ENCODE data around the gene CTNS.

CTNS gene

DNA sequence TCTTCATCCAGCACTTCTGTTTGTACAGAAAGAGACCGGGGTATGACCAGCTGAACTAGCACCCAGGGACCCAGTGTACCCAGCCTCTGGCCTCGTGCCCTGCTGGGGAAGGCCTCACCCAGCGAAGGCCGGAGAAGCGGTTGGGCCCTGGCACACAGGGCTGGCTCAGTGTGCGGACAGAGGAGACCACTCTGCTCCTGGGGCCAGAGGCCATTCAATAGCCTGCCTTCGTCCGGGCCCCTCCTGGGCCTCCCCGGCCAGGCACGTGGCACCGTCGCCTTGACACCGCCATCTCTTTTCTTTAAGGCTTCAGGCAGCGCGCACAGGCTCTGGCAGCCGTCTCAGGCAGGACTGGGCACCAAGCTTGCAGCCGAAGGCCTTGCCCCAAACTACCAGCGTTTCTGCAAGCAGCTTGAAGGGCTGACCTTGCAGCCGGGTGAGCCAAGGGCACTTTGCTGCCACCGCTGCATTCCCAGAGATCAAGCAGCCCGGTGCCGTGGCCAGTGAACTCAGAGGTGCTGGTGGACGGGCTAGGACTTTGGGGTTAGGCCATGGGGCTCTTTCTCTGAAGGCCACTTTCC, 23.8 kb downstream of the CTNS start:
- H3K27me3 ChIP-seq (ENCODE audit: control insufficient read depth in 1 of 2, insufficient read depth in 2 of 2, low read length in 2 of 2): no peaks in the 10 kb centered on the region
- H3K36me3 ChIP-seq (ENCODE audit: control insufficient read depth in 2 of 2, insufficient read depth in 2 of 2, low read length in 2 of 2): peaks cover 8 to 12% of the 10 kb centered on the region in 2 donors
- H3K9me3 ChIP-seq (ENCODE audit: control insufficient read depth in 2 of 2, low read length in 2 of 2): no peaks in the 10 kb centered on the region
- no peak overlapping the region for H3K4me3 ChIP-seq (ENCODE audit: low read length in 2 of 2)
- H3K9ac ChIP-seq (ENCODE audit: low read length in 2 of 2): no peak overlapping the region
- peaks cover 14% of the 10 kb centered on the region for H3K4me1 ChIP-seq (ENCODE audit: control insufficient read depth, insufficient read depth, low read length)
- H3K27ac ChIP-seq (ENCODE audit: low read length): no peak overlapping the region

- H3K27ac ChIP-seq (ENCODE audit: low read length): no peak overlapping the region
- no peak overlapping the region for H3K4me3 ChIP-seq (ENCODE audit: low read length in 2 of 2)
- peaks cover 33% of the 10 kb centered on the region for H3K4me1 ChIP-seq (ENCODE audit: control insufficient read depth, insufficient read depth, low read length)
- H3K9me3 ChIP-seq (ENCODE audit: control insufficient read depth in 2 of 2, low read length in 2 of 2): no peaks in the 10 kb centered on the region
- no peak overlapping the region for H3K9ac ChIP-seq (ENCODE audit: low read length in 2 of 2)
- no peaks in the 10 kb centered on the region for H3K27me3 ChIP-seq (ENCODE audit: control insufficient read depth in 1 of 2, insufficient read depth in 2 of 2, low read length in 2 of 2)
- H3K36me3 ChIP-seq (ENCODE audit: control insufficient read depth in 2 of 2, insufficient read depth in 2 of 2, low read length in 2 of 2): peaks cover 8 to 10% of the 10 kb centered on the region in 2 donors
Observed at GRCh38 chr17:3663102-3664011, 26.8 kb downstream of the CTNS start.

DNA sequence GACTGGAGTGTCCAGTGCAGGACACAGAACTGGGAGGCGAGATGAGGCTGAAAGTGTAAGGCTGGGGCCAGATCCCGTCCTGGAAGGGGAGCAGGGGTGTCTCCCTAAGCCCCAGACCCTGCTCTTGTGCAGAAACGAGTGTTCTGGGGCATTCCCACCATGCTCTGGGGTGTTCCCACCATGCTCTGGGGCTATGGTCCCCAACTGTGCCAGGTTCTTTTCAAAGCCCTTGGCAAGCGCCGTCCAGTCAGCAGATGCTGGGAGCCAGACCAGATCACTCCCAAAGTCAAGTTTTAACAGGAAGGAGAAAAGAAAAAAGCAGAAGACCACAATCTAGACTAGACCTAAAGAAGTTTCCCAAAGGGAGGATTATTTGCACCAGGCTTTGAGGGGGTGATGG, 29.3 kb downstream of the CTNS start:
- H3K9ac ChIP-seq (ENCODE audit: low read length in 2 of 2): no peak overlapping the region
- H3K36me3 ChIP-seq (ENCODE audit: control insufficient read depth in 2 of 2, insufficient read depth in 2 of 2, low read length in 2 of 2): peaks cover 8 to 10% of the 10 kb centered on the region in 2 donors
- H3K27ac ChIP-seq (ENCODE audit: low read length): no peak overlapping the region

GRCh38 chr17:3666516-3666915, 30.0 kb downstream of the CTNS start:
- H3K4me1 ChIP-seq (ENCODE audit: control insufficient read depth, insufficient read depth, low read length): peaks cover 35% of the 10 kb centered on the region
- no peak overlapping the region for H3K27ac ChIP-seq (ENCODE audit: low read length)
- H3K9ac ChIP-seq (ENCODE audit: low read length in 2 of 2): peak overlapping the region; percentile 9 to 29
- H3K36me3 ChIP-seq (ENCODE audit: control insufficient read depth in 2 of 2, insufficient read depth in 2 of 2, low read length in 2 of 2): peaks cover 8% of the 10 kb centered on the region in 2 donors
- H3K27me3 ChIP-seq (ENCODE audit: control insufficient read depth in 1 of 2, insufficient read depth in 2 of 2, low read length in 2 of 2): no peaks in the 10 kb centered on the region
- peak overlapping the region in 1 of 2 donors; percentile 8 for H3K4me3 ChIP-seq (ENCODE audit: low read length in 2 of 2)
- no peaks in the 10 kb centered on the region for H3K9me3 ChIP-seq (ENCODE audit: control insufficient read depth in 2 of 2, low read length in 2 of 2)

More for the DNA sequence above, 29.3 kb downstream of the CTNS start:
- Histone ChIP-seq H3K9me3 (ENCODE audit: control insufficient read depth in 2 of 2, low read length in 2 of 2) (no peaks in the 10 kb centered on the region), H3K4me1 (ENCODE audit: control insufficient read depth, insufficient read depth, low read length) (peaks cover 35% of the 10 kb centered on the region), H3K4me3 (ENCODE audit: low read length in 2 of 2) (peak overlapping the region in 1 of 2 donors; percentile 8), H3K27me3 (ENCODE audit: control insufficient read depth in 1 of 2, insufficient read depth in 2 of 2, low read length in 2 of 2) (no peaks in the 10 kb centered on the region)

DNA sequence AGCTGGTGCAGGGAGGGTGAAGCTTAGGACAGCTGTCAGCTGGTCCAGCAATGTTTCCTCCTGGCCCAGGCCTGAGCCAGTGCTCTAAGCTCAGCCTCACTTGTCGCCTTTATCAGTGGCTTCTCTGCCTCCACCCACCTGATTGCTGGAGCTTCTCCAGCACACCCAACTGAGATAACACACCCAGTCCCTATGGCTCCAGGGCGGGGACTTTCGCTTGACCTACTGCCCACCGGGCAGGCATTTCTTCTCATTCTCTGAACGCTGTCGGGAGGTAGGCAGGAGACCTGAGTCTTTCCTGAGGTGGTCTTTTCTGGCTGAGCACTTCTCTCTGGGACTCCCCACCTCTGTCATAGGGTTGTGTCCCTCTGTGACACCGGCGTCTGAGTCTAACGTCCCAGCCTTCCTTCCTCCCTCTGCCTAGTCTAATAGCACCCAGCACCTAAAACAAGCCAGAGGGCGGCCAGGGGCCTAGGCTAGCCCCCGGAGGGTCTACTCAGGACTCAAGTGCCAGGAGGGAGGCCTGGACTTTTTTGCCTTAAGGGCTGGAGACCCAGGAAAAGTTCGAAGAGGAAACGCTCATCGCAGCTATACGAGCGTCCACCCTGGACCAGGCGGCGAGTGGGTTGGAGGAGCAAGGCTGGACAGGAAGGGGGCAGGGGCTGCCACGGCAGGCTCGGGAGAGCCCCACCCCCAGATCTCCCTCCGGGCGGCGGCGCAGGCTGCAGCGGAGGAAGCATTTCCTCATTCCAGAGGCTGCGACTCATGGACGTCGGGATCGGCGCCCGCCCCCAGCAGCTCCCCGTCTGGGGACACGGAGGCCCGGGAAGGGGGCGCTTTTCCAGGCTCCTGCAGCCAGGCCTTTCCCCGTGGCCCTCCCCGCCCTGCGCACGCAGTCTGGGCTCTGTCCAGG, 31.1 kb downstream of the CTNS start:
- peak overlapping the region; percentile 90 to 91 for H3K4me3 ChIP-seq (ENCODE audit: low read length in 2 of 2)
- no peaks in the 10 kb centered on the region for H3K9me3 ChIP-seq (ENCODE audit: control insufficient read depth in 2 of 2, low read length in 2 of 2)
- H3K36me3 ChIP-seq (ENCODE audit: control insufficient read depth in 2 of 2, insufficient read depth in 2 of 2, low read length in 2 of 2): peaks cover 8 to 11% of the 10 kb centered on the region in 2 donors
- peaks cover 35% of the 10 kb centered on the region for H3K4me1 ChIP-seq (ENCODE audit: control insufficient read depth, insufficient read depth, low read length)
- no peaks in the 10 kb centered on the region for H3K27me3 ChIP-seq (ENCODE audit: control insufficient read depth in 1 of 2, insufficient read depth in 2 of 2, low read length in 2 of 2)
- H3K27ac ChIP-seq (ENCODE audit: low read length): peak overlapping the region; percentile 89
- H3K9ac ChIP-seq (ENCODE audit: low read length in 2 of 2): peak overlapping the region; percentile 87 to 93

GRCh38 chr17:3668279-3669084, 31.9 kb downstream of the CTNS start, which contains the start of the genes EMC6 and TAX1BP3:
Gene EMC6 (plus strand): TSS chr17:3668812. CDS start chr17:3669147, 335 bp downstream.
Gene TAX1BP3 (minus strand): TSS chr17:3668578. CDS start chr17:3668526, 52 bp downstream.
- H3K4me1 ChIP-seq (ENCODE audit: control insufficient read depth, insufficient read depth, low read length): peaks cover 35% of the 10 kb centered on the region
- peak within 1 kb of the TSS; percentile 90 to 91 for H3K4me3 ChIP-seq (ENCODE audit: low read length in 2 of 2)
- peaks cover 8 to 11% of the 10 kb centered on the region in 2 donors for H3K36me3 ChIP-seq (ENCODE audit: control insufficient read depth in 2 of 2, insufficient read depth in 2 of 2, low read length in 2 of 2)
- no peaks in the 10 kb centered on the region for H3K9me3 ChIP-seq (ENCODE audit: control insufficient read depth in 2 of 2, low read length in 2 of 2)
- no peaks in the 10 kb centered on the region for H3K27me3 ChIP-seq (ENCODE audit: control insufficient read depth in 1 of 2, insufficient read depth in 2 of 2, low read length in 2 of 2)
- H3K9ac ChIP-seq (ENCODE audit: low read length in 2 of 2): peak within 1 kb of the TSS; percentile 92 to 93
- peak within 1 kb of the TSS; percentile 89 for H3K27ac ChIP-seq (ENCODE audit: low read length)

DNA sequence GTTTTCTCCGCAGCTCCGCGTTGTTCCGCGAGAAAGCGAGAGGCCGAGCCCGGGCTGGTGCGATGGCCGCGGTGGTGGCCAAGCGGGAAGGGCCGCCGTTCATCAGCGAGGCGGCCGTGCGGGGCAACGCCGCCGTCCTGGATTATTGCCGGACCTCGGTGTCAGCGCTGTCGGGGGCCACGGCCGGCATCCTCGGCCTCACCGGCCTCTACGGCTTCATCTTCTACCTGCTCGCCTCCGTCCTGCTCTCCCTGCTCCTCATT, 32.5 kb downstream of the CTNS start:
- H3K4me3 ChIP-seq (ENCODE audit: low read length in 2 of 2): peak overlapping the region; percentile 90 to 91
- no peaks in the 10 kb centered on the region for H3K9me3 ChIP-seq (ENCODE audit: control insufficient read depth in 2 of 2, low read length in 2 of 2)
- peak overlapping the region; percentile 89 to 92 for H3K9ac ChIP-seq (ENCODE audit: low read length in 2 of 2)
- H3K4me1 ChIP-seq (ENCODE audit: control insufficient read depth, insufficient read depth, low read length): peaks cover 35% of the 10 kb centered on the region
- H3K27ac ChIP-seq (ENCODE audit: low read length): peak overlapping the region; percentile 79
- H3K27me3 ChIP-seq (ENCODE audit: control insufficient read depth in 1 of 2, insufficient read depth in 2 of 2, low read length in 2 of 2): no peaks in the 10 kb centered on the region
- peaks cover 5 to 10% of the 10 kb centered on the region in 2 donors for H3K36me3 ChIP-seq (ENCODE audit: control insufficient read depth in 2 of 2, insufficient read depth in 2 of 2, low read length in 2 of 2)

GRCh38 chr17:3669548-3669947, 33.0 kb downstream of the CTNS start:
- Histone ChIP-seq H3K9me3 (ENCODE audit: control insufficient read depth in 2 of 2, low read length in 2 of 2) (no peaks in the 10 kb centered on the region), H3K4me1 (ENCODE audit: control insufficient read depth, insufficient read depth, low read length) (peaks cover 35% of the 10 kb centered on the region), H3K9ac (ENCODE audit: low read length in 2 of 2) (peak overlapping the region; percentile 89 to 92), H3K4me3 (ENCODE audit: low read length in 2 of 2) (peak overlapping the region; percentile 90 to 91), H3K27me3 (ENCODE audit: control insufficient read depth in 1 of 2, insufficient read depth in 2 of 2, low read length in 2 of 2) (no peaks in the 10 kb centered on the region), H3K27ac (ENCODE audit: low read length) (peak overlapping the region; percentile 79), H3K36me3 (ENCODE audit: control insufficient read depth in 2 of 2, insufficient read depth in 2 of 2, low read length in 2 of 2) (peaks cover 0 to 5% of the 10 kb centered on the region in 2 donors)

DNA sequence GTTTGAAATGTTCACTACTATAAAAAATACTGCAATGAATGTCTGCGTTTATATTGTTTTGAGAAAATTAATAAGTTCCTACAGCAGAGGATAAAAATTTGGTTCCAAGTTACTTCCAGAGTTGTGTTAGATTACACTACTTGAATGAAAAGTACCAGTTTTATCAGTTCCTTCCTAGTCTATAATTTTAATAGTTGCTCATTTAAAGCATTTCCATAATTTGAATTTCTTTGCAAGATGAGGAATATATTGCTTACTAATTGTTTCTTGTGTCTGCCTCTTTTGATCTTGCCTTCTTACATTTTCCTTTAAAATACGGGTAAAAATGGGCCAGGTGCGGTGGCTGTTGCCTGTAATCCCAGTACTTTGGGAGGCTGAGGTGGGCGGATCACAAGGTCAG, 36.0 kb downstream of the CTNS start:
- no peak overlapping the region for H3K9ac ChIP-seq (ENCODE audit: low read length in 2 of 2)
- no peak overlapping the region for H3K4me3 ChIP-seq (ENCODE audit: low read length in 2 of 2)
- peaks cover 0 to 3% of the 10 kb centered on the region in 2 donors for H3K36me3 ChIP-seq (ENCODE audit: control insufficient read depth in 2 of 2, insufficient read depth in 2 of 2, low read length in 2 of 2)
- H3K27ac ChIP-seq (ENCODE audit: low read length): no peak overlapping the region
- peaks cover 16% of the 10 kb centered on the region for H3K4me1 ChIP-seq (ENCODE audit: control insufficient read depth, insufficient read depth, low read length)
- no peaks in the 10 kb centered on the region for H3K27me3 ChIP-seq (ENCODE audit: control insufficient read depth in 1 of 2, insufficient read depth in 2 of 2, low read length in 2 of 2)
- H3K9me3 ChIP-seq (ENCODE audit: control insufficient read depth in 2 of 2, low read length in 2 of 2): no peaks in the 10 kb centered on the region

GRCh38 chr17:3675886-3676285, 39.3 kb downstream of the CTNS start:
- Histone ChIP-seq H3K36me3 (ENCODE audit: control insufficient read depth in 2 of 2, insufficient read depth in 2 of 2, low read length in 2 of 2) (peaks cover 0 to 3% of the 10 kb centered on the region in 2 donors), H3K9ac (ENCODE audit: low read length in 2 of 2) (no peak overlapping the region), H3K27ac (ENCODE audit: low read length) (no peak overlapping the region), H3K27me3 (ENCODE audit: control insufficient read depth in 1 of 2, insufficient read depth in 2 of 2, low read length in 2 of 2) (no peaks in the 10 kb centered on the region), H3K9me3 (ENCODE audit: control insufficient read depth in 2 of 2, low read length in 2 of 2) (no peaks in the 10 kb centered on the region), H3K4me1 (ENCODE audit: control insufficient read depth, insufficient read depth, low read length) (no peaks in the 10 kb centered on the region), H3K4me3 (ENCODE audit: low read length in 2 of 2) (no peak overlapping the region)
